ENCODE data around the gene ACBD4.
A peak's percentile ranks its signal among the peaks of the same experiment; 100 is the strongest.

Gene ACBD4

DNA sequence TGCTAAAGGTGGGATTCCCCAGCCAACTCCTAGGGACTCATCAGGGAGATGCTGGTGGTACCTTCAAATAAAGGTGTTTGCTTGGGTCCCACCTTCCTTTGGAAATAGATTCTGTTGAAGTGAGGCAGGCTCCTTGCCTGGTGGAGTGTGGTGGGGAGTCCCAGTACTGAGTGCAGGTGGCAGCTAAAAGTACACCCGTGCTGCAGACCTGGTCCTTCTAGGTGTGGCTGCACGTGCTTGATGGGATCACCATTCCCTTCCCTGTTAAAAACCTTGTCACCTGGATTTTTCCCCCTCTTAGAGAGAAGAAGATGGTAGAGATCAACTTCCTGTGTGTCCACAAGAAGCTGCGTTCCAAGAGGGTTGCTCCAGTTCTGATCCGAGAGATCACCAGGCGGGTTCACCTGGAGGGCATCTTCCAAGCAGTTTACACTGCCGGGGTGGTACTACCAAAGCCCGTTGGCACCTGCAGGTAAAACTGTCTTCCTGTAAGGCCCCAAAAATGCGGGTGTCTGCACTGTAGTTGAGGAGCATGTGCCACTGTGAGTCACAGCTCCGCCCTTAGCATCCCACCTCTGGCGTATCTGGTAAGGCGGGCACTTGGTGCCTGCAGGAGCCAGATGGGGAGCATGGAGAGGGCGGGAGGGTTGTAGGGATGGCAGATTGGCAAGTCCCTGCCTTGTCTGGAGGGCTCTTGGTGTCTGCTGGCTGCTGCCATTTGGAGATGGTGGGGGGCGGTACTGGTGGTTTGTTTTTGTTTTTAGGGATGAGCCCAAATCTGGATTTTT lies 37.2 kb upstream of the ACBD4 start:
- Histone ChIP-seq H3K4me2 (ENCODE audit: low read depth, low read length, poor library complexity, severe bottlenecking) (no peak overlapping the region), H3K9ac (ENCODE audit: low read depth, low read length, poor library complexity, severe bottlenecking) (no peak overlapping the region), H2AFZ (ENCODE audit: low read length) (no peak overlapping the region), H3K36me3 (ENCODE audit: insufficient read depth, low read length) (peaks cover 75% of the 10 kb centered on the region; the same call in 1 of the 2 replicates), H3K79me2 (ENCODE audit: insufficient read depth, low read length) (no peaks in the 10 kb centered on the region), H4K20me1 (ENCODE audit: insufficient read depth, low read length, poor library complexity, severe bottlenecking) (no peaks in the 10 kb centered on the region), H3K9me2 (replicated peaks; ENCODE audit: low read depth, low read length) (no peaks in the 10 kb centered on the region), H3F3A (ENCODE audit: low read depth) (no peaks in the 10 kb centered on the region), H3K9me3 (ENCODE audit: insufficient read depth, low read depth, low read length) (no peaks in the 10 kb centered on the region), H3K4me1 (ENCODE audit: insufficient read depth, low read length, poor library complexity, severe bottlenecking) (no peaks in the 10 kb centered on the region), H3K27me3 (ENCODE audit: insufficient read depth, low read length, poor library complexity, severe bottlenecking) (no peaks in the 10 kb centered on the region), H3K4me3 (ENCODE audit: low read length, poor library complexity, severe bottlenecking) (no peak overlapping the region)
- TF ChIP-seq, protein P1, sequence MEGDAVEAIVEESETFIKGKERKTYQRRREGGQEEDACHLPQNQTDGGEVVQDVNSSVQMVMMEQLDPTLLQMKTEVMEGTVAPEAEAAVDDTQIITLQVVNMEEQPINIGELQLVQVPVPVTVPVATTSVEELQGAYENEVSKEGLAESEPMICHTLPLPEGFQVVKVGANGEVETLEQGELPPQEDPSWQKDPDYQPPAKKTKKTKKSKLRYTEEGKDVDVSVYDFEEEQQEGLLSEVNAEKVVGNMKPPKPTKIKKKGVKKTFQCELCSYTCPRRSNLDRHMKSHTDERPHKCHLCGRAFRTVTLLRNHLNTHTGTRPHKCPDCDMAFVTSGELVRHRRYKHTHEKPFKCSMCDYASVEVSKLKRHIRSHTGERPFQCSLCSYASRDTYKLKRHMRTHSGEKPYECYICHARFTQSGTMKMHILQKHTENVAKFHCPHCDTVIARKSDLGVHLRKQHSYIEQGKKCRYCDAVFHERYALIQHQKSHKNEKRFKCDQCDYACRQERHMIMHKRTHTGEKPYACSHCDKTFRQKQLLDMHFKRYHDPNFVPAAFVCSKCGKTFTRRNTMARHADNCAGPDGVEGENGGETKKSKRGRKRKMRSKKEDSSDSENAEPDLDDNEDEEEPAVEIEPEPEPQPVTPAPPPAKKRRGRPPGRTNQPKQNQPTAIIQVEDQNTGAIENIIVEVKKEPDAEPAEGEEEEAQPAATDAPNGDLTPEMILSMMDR (conservative IDR thresholded peaks at IDR 0.05; ENCODE audit: low read length), result no peak
- no peak for TF ChIP-seq EZH2phosphoT487 (IDR thresholded peaks at IDR 0.05; ENCODE audit: borderline replicate concordance)

DNA sequence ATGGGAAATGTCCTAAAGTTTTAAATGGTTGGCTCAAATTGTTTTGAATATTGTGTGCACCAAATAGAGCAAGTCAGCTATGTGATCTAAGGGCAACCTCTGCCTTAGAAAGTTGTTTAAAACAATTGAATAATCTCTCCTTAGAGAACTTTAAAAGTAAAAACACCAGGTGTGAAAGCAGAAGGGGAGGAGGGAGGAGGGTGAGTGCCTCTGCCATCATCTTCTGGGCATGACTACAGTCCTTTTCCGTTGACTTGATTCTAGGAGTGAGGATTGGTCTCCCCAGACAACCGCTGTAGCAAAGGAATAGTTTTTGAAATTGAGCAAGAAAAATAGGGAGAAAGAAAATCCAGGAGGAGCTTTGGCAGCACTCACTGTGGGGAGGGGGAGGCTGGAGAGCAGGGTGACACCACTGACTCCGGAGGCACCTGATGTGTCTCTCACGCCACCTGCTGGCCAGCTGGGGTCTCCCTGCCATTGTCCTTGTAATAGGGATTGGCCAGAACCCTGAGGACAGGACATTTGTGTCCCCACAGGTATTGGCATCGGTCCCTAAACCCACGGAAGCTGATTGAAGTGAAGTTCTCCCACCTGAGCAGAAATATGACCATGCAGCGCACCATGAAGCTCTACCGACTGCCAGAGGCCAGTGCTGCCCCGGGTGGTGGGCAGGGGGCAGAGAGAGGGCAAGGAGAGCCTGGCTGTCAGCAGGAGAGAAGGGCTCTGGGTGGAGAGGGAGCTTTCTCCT lies 36.4 kb upstream of the ACBD4 start:
- no peak overlapping the region for H3K4me2 ChIP-seq (ENCODE audit: low read depth, low read length, poor library complexity, severe bottlenecking)
- peaks cover 75% of the 10 kb centered on the region; the same call in 1 of the 2 replicates for H3K36me3 ChIP-seq (ENCODE audit: insufficient read depth, low read length)
- no peaks in the 10 kb centered on the region for H3K79me2 ChIP-seq (ENCODE audit: insufficient read depth, low read length)
- no peaks in the 10 kb centered on the region for H3K9me2 ChIP-seq (replicated peaks; ENCODE audit: low read depth, low read length)
- H3K27me3 ChIP-seq (ENCODE audit: insufficient read depth, low read length, poor library complexity, severe bottlenecking), result no peaks in the 10 kb centered on the region
- no peak overlapping the region for H2AFZ ChIP-seq (ENCODE audit: low read length)
- H3K9me3 ChIP-seq (ENCODE audit: insufficient read depth, low read depth, low read length), result no peaks in the 10 kb centered on the region
- no peak overlapping the region for H3K4me3 ChIP-seq (ENCODE audit: low read length, poor library complexity, severe bottlenecking)
- no peaks in the 10 kb centered on the region for H3K4me1 ChIP-seq (ENCODE audit: insufficient read depth, low read length, poor library complexity, severe bottlenecking)
- no peaks in the 10 kb centered on the region for H3F3A ChIP-seq (ENCODE audit: low read depth)
- no peak for TF ChIP-seq EZH2phosphoT487 (IDR thresholded peaks at IDR 0.05; ENCODE audit: borderline replicate concordance)
- TF ChIP-seq, protein P1 (conservative IDR thresholded peaks at IDR 0.05; ENCODE audit: low read length), result peak; percentile 94
- no peak overlapping the region for H3K9ac ChIP-seq (ENCODE audit: low read depth, low read length, poor library complexity, severe bottlenecking)
- no peaks in the 10 kb centered on the region for H4K20me1 ChIP-seq (ENCODE audit: insufficient read depth, low read length, poor library complexity, severe bottlenecking)

DNA sequence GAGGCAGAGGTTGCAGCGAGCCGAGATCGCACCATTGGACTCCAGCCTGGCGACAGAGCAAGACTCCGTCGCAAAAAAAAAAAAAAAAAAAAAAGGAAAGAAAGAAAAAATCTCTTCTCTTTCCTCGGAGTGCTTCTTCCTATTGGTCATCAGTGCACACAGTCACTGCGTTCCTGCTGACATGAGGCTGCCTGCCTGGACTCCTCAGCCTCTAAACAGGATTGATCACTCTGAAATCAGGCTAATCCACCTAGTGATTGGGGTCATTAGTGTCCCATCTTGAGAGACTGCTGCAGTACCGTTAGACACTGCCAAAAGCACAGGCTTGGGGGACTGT lies 34.0 kb upstream of the ACBD4 start:
- Histone ChIP-seq H3K79me2 (ENCODE audit: insufficient read depth, low read length) (no peaks in the 10 kb centered on the region), H3K36me3 (ENCODE audit: insufficient read depth, low read length) (peaks cover 84% of the 10 kb centered on the region; the same call in 1 of the 2 replicates), H3K9ac (ENCODE audit: low read depth, low read length, poor library complexity, severe bottlenecking) (no peak overlapping the region), H2AFZ (ENCODE audit: low read length) (no peak overlapping the region), H3F3A (ENCODE audit: low read depth) (no peaks in the 10 kb centered on the region), H3K9me2 (replicated peaks; ENCODE audit: low read depth, low read length) (no peaks in the 10 kb centered on the region), H3K4me3 (ENCODE audit: low read length, poor library complexity, severe bottlenecking) (no peak overlapping the region), H4K20me1 (ENCODE audit: insufficient read depth, low read length, poor library complexity, severe bottlenecking) (no peaks in the 10 kb centered on the region), H3K9me3 (ENCODE audit: insufficient read depth, low read depth, low read length) (no peaks in the 10 kb centered on the region), H3K27me3 (ENCODE audit: insufficient read depth, low read length, poor library complexity, severe bottlenecking) (no peaks in the 10 kb centered on the region), H3K4me2 (ENCODE audit: low read depth, low read length, poor library complexity, severe bottlenecking) (no peak overlapping the region), H3K4me1 (ENCODE audit: insufficient read depth, low read length, poor library complexity, severe bottlenecking) (no peaks in the 10 kb centered on the region)
- TF ChIP-seq, protein P1 (conservative IDR thresholded peaks at IDR 0.05; ENCODE audit: low read length), result no peak
- no peak for TF ChIP-seq EZH2phosphoT487 (IDR thresholded peaks at IDR 0.05; ENCODE audit: borderline replicate concordance)

Measured in Loucy (cell line).